EL (cell line): ENCODE measurements around the gene ARHGEF6.

Source experiments
- DNase-seq: peaks from one replicate; pipeline ENCODE4 v3.0.0-alpha.2; 2016

The ARHGEF6 gene

GRCh38 chrX:136687457-136687856, 93.3 kb downstream of the ARHGEF6 start:
- no peak for DNase-seq

GRCh38 chrX:136684120-136684519, 96.6 kb downstream of the ARHGEF6 start:
- no peak for DNase-seq

- DNase-seq, result no peak
These were observed 101.2 kb downstream of the ARHGEF6 start for GRCh38 chrX:136679531-136679930.

GRCh38 chrX:136674270-136674985, 106.3 kb downstream of the ARHGEF6 start:
- no peak for DNase-seq

GRCh38 chrX:136671006-136671610, 109.6 kb downstream of the ARHGEF6 start:
- no peak for DNase-seq

GRCh38 chrX:136667446-136668168, 113.1 kb downstream of the ARHGEF6 start:
- no peak for DNase-seq

- no peak for DNase-seq
These were observed 114.6 kb downstream of the ARHGEF6 start for GRCh38 chrX:136666088-136666487.

- no peak for DNase-seq
These were observed 115.4 kb downstream of the ARHGEF6 start for GRCh38 chrX:136665258-136665900.

GRCh38 chrX:136662976-136663375, 117.8 kb downstream of the ARHGEF6 start:
- no peak for DNase-seq

GRCh38 chrX:136662104-136662503, 118.6 kb downstream of the ARHGEF6 start:
- no peak for DNase-seq

- DNase-seq, result no peak
These were observed 119.8 kb downstream of the ARHGEF6 start for GRCh38 chrX:136660896-136661295.

- DNase-seq, result no peak
These were observed 121.6 kb downstream of the ARHGEF6 start for GRCh38 chrX:136659174-136659573.

- DNase-seq, result no peak
These were observed 122.6 kb downstream of the ARHGEF6 start for GRCh38 chrX:136658151-136658550.

- DNase-seq, result no peak
These were observed 124.3 kb downstream of the ARHGEF6 start for GRCh38 chrX:136656361-136656964.

GRCh38 chrX:136652822-136653723, 127.7 kb downstream of the ARHGEF6 start:
- DNase-seq, result no peak

- DNase-seq, result no peak
These were observed 129.9 kb downstream of the ARHGEF6 start for GRCh38 chrX:136650811-136651210.

GRCh38 chrX:136647677-136648360, 132.9 kb downstream of the ARHGEF6 start, which contains the start of gene CD40LG:
Gene CD40LG (plus strand): TSS chrX:136648158. CDS start chrX:136648249, 91 bp downstream.
- no peak for DNase-seq

- no peak for DNase-seq
These were observed 134.0 kb downstream of the ARHGEF6 start for GRCh38 chrX:136646602-136647239.

- DNase-seq, result no peak
These were observed 137.5 kb downstream of the ARHGEF6 start for GRCh38 chrX:136643243-136643642.

- peak; percentile 19 for DNase-seq
These were observed 141.1 kb downstream of the ARHGEF6 start for GRCh38 chrX:136639506-136640176.
